MCF 10A (cell line): ENCODE results near the gene TMEM220. TPM values are rescaled to one million over a fixed set of nuclear protein-coding genes. Genes with fewer than 3 reads are reported as not detected.
"Not testable (repeated sequence)": the region's sequence is repeated elsewhere in the genome, so short reads cannot be mapped to it uniquely, and the experiment has no call there.

Source experiments
- BruUV-seq: library from RNA; stranded (reverse); fragments of 400-500 nt; replicated peaks from 2 replicates; lab custom pipeline; 2021; lab: Mats Ljungman, UMichigan
- CTCF ChIA-PET: fragments of 300-600 bp; sonication (Branson Sonifier 250); formaldehyde crosslinking; extraction: SDS; loops from one replicate; lab custom pipeline; 2021; ENCODE audit warnings: antibody characterized with exemption, inconsistent platforms; lab: Yijun Ruan, JAX
- POLR2A ChIA-PET: fragments of 300-600, 350-650 bp; sonication (Branson Sonifier 250); formaldehyde crosslinking; extraction: SDS; loops from one replicate; lab custom pipeline; 2020; ENCODE audit warnings: antibody characterized with exemption, inconsistent platforms; lab: Yijun Ruan, JAX
- DNase-seq: peaks from one replicate; pipeline ENCODE4 v3.0.0-alpha.2; 2018; ENCODE audit not compliant: unreplicated experiment
- H3K27ac Mint-ChIP-seq: one replicate; pipeline ENCODE4 v1.8.0; 2022; ENCODE audit warnings: mild to moderate bottlenecking, low read depth, mixed read lengths; ENCODE audit not compliant: unreplicated experiment
- H3K27me3 Mint-ChIP-seq: one replicate; pipeline ENCODE4 v1.8.0; 2022; ENCODE audit warnings: mixed read lengths; ENCODE audit not compliant: insufficient read depth, unreplicated experiment
- H3K36me3 Mint-ChIP-seq: one replicate; pipeline ENCODE4 v1.8.0; 2022; ENCODE audit warnings: mild to moderate bottlenecking, moderate library complexity, mixed read lengths; ENCODE audit not compliant: insufficient read depth, unreplicated experiment
- H3K4me1 Mint-ChIP-seq: one replicate; pipeline ENCODE4 v1.8.0; 2022; ENCODE audit warnings: mixed read lengths; ENCODE audit not compliant: insufficient read depth, unreplicated experiment
- H3K4me3 Mint-ChIP-seq: one replicate; pipeline ENCODE4 v1.8.0; 2022; ENCODE audit warnings: mild to moderate bottlenecking, moderate library complexity, mixed read lengths; ENCODE audit not compliant: unreplicated experiment
- H3K9me3 Mint-ChIP-seq: one replicate; pipeline ENCODE4 v1.8.0; 2022; ENCODE audit warnings: mixed read lengths; ENCODE audit not compliant: unreplicated experiment
- intact Hi-C: fragments of 100-400 bp; cut with micrococcal nuclease; formaldehyde crosslinking; loops from 2 replicates; pipeline ENCODE4 v1.14.1; 2022
- total RNA-seq: library from RNA; stranded (reverse); gene quantifications from 2 replicates; pipeline ENCODE4 v1.2.3, GENCODE V29; 2022
- TF ChIP-seq, protein P1 (sequence below): fragments of 200-600 bp; IDR thresholded peaks from one replicate; pipeline ENCODE4 v1.8.0; 2022; ENCODE audit warnings: antibody characterized with exemption, mild to moderate bottlenecking; ENCODE audit not compliant: unreplicated experiment

Gene TMEM220
- total RNA-seq, 1 experiment from 2014 or later, result 1.1 TPM

DNA sequence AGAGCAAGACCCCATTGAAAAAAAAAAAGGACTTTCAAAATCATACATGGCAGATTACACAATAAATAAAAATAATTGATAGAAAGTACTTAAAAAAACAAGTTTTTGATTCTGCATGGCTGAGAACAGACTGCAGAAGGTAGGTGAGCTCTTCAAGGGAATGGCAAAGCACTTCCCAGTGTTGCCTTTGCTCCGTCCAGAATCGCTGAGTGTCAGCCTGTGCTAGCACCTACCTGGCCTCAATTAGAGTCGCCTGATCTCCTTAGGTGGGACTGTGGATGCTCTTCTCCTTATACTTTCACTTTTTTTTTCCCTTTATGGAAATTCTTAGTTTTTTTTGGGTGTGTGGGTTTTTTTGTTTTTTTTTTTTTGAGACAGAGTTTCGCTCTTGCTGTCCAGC lies 6.0 kb upstream of the TMEM220 start:
- intact Hi-C loops, result loop anchor here (2.0 to 10.0 kb wide), 3 partner anchors 406 to 1249 kb away; no protein-coding TSS in a partner anchor
- ChIA-PET CTCF (interaction anchor here (0.7 to 3.3 kb wide), 13 partner anchors 8 to 1252 kb away, joined by 3 to 90 read pairs (median 10); no protein-coding TSS in a partner anchor), POLR2A (interaction anchor here (0.6 to 0.7 kb wide), 2 partner anchors 15 to 16 kb away, joined by 3 to 4 read pairs; no protein-coding TSS in a partner anchor)
- H3K4me3 Mint-ChIP-seq, result no peak overlapping the region
- H3K4me1 Mint-ChIP-seq, result peaks cover 5% of the 10 kb centered on the region
- no TSS peak for BruUV-seq
- TF ChIP-seq, protein P1, sequence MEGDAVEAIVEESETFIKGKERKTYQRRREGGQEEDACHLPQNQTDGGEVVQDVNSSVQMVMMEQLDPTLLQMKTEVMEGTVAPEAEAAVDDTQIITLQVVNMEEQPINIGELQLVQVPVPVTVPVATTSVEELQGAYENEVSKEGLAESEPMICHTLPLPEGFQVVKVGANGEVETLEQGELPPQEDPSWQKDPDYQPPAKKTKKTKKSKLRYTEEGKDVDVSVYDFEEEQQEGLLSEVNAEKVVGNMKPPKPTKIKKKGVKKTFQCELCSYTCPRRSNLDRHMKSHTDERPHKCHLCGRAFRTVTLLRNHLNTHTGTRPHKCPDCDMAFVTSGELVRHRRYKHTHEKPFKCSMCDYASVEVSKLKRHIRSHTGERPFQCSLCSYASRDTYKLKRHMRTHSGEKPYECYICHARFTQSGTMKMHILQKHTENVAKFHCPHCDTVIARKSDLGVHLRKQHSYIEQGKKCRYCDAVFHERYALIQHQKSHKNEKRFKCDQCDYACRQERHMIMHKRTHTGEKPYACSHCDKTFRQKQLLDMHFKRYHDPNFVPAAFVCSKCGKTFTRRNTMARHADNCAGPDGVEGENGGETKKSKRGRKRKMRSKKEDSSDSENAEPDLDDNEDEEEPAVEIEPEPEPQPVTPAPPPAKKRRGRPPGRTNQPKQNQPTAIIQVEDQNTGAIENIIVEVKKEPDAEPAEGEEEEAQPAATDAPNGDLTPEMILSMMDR, result no peak
- DNase-seq, result no peak
- no peak overlapping the region for H3K27ac Mint-ChIP-seq
- H3K27me3 Mint-ChIP-seq, result peaks cover 58% of the 10 kb centered on the region
- H3K9me3 Mint-ChIP-seq, result no peaks in the 10 kb centered on the region
- H3K36me3 Mint-ChIP-seq, result no peaks in the 10 kb centered on the region

DNA sequence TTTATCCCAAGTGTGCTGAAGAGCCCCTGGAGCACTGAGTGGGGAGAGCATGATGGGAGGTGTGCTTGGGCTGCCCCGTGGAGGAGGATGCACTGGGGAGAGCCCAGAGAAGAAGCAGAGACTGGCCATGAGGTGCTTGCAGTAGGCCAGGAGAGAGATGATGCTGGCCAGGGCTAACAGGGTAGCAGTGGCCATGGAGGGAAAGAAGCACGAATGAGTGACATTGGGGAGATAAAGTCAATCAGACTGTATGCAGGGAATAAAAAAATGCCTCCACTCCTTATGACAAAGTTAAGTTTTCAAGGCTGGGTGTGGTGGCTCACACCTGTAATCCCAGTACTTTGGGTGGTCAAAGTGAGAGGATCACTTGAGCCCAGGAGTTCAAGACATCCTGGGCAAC lies 5.4 kb upstream of the TMEM220 start:
- CTCF ChIA-PET, result interaction anchor here (0.7 to 3.3 kb wide), 8 partner anchors 12 to 1253 kb away, joined by 3 to 90 read pairs (median 4); no protein-coding TSS in a partner anchor
- no TSS peak for BruUV-seq
- intact Hi-C loops, result loop anchor here (5.0 to 10.0 kb wide), 2 partner anchors 407 to 1250 kb away; no protein-coding TSS in a partner anchor

DNA sequence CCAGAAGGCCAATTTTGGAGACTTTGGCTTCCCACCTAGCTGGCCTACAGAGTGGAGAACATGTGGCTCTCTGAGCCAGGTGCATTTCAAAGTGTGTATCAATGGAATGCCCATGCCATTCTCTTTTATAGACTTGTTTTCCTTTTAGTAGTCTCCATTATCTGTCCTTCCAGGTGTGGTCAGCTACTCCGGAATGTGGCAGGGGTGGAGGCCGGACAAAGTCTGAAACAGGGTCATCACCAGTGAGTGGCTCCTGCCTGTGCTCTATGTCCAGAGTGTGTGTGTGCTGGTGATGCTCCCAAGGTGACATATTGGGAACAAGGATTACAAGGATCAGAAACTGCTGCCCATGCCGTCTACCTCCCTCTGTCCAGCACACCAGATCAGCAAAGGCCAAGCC lies 3.8 kb upstream of the TMEM220 start:
- Mint-ChIP-seq H3K27ac (no peak overlapping the region), H3K27me3 (peaks cover 39% of the 10 kb centered on the region), H3K4me1 (peaks cover 5% of the 10 kb centered on the region), H3K4me3 (no peak overlapping the region), H3K36me3 (no peaks in the 10 kb centered on the region), H3K9me3 (no peaks in the 10 kb centered on the region)
- ChIA-PET POLR2A (no interaction called here), CTCF (interaction anchor here (0.9 to 2.2 kb wide), 4 partner anchors 39 to 115 kb away, joined by 3 to 5 read pairs (median 4); no protein-coding TSS in a partner anchor)
- intact Hi-C loops, result loop anchor here (10.0 kb wide), 1 partner anchor 1251 kb away; no protein-coding TSS in a partner anchor
- TF ChIP-seq, protein P1, result no peak
- no peak for DNase-seq
- BruUV-seq, result no TSS peak

More for the DNA sequence above, 5.4 kb upstream of the TMEM220 start:
- DNase-seq, result no peak
- Mint-ChIP-seq H3K36me3 (no peaks in the 10 kb centered on the region), H3K27me3 (peaks cover 55% of the 10 kb centered on the region), H3K27ac (no peak overlapping the region), H3K9me3 (no peaks in the 10 kb centered on the region), H3K4me1 (peaks cover 5% of the 10 kb centered on the region), H3K4me3 (no peak overlapping the region)
- POLR2A ChIA-PET, result no interaction called here
- TF ChIP-seq, protein P1, result no peak

DNA sequence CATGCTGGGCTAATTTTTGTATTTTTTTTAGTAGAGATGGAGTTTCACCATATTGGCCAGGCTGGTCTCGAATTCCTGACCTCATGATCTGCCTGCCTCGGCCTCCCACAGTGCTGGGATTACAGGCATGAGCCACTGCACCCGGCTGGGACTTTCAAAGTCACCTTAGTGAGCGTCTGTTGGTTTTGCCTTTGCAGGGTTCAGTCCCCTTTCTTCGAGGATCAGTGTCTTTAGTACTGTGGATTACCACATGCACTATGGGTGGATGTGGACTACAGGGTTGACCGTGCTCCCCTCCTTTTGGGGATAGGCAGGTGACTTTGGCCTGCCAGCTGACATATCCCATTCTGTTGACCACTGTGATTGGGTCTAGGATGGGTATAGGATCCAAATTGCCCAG lies 2.3 kb upstream of the TMEM220 start:
- H3K4me3 Mint-ChIP-seq, H3K27ac Mint-ChIP-seq, H3K4me1 Mint-ChIP-seq, H3K36me3 Mint-ChIP-seq, DNase-seq, BruUV-seq, H3K9me3 Mint-ChIP-seq, POLR2A ChIA-PET: not testable (repeated sequence)
- CTCF ChIA-PET, result interaction anchor here (0.5 to 1.3 kb wide), 4 partner anchors 28 to 1149 kb away, joined by 3 to 4 read pairs (median 3); no protein-coding TSS in a partner anchor
- H3K27me3 Mint-ChIP-seq, result peaks cover 23% of the 10 kb centered on the region
- intact Hi-C loops, result loop anchor here (10.0 kb wide), 1 partner anchor 1253 kb away; no protein-coding TSS in a partner anchor
